ENCODE data around the gene UGT8. TPM values are rescaled to one million over a fixed set of nuclear protein-coding genes. Genes with fewer than 3 reads are reported as not detected.

Gene UGT8
- polyA plus RNA-seq, 1 donor from 2014 or later, result 0.73 TPM

GRCh38 chr4:114642173-114642780 is 43.7 kb downstream of the UGT8 start:
- no peak overlapping the region for H2AFZ ChIP-seq (ENCODE audit: low read depth, low read length)
- H3K36me3 ChIP-seq (ENCODE audit: insufficient read depth, low read length), result no peaks in the 10 kb centered on the region
- no peak overlapping the region for H3K9ac ChIP-seq (ENCODE audit: low read length)
- H3K27ac ChIP-seq (ENCODE audit: low read length), result no peak overlapping the region
- H3K4me2 ChIP-seq (ENCODE audit: low read length), result no peak overlapping the region
- no peaks in the 10 kb centered on the region for H4K20me1 ChIP-seq (ENCODE audit: insufficient read depth)
- no peaks in the 10 kb centered on the region for H3K9me3 ChIP-seq (ENCODE audit: low read length)
- H3K9me2 ChIP-seq (ENCODE audit: insufficient read depth, low read length), result no peaks in the 10 kb centered on the region
- H3K79me2 ChIP-seq (replicated peaks; ENCODE audit: insufficient read depth, low read length), result no peaks in the 10 kb centered on the region
- no peaks in the 10 kb centered on the region for H3F3A ChIP-seq (ENCODE audit: insufficient read depth, low read length, poor library complexity, severe bottlenecking)
- no peak overlapping the region for H3K4me3 ChIP-seq (ENCODE audit: low read length)
- TF ChIP-seq RAD21 (conservative IDR thresholded peaks at IDR 0.05), result no peak
- TF ChIP-seq MXI1 (conservative IDR thresholded peaks at IDR 0.05; ENCODE audit: poor library complexity, severe bottlenecking), result no peak
- no peak for TF ChIP-seq POLR2AphosphoS5 (IDR thresholded peaks at IDR 0.05)
- no peak for TF ChIP-seq SMC3 (conservative IDR thresholded peaks at IDR 0.05; ENCODE audit: poor library complexity)
- TF ChIP-seq EZH2 (IDR thresholded peaks at IDR 0.05; ENCODE audit: borderline replicate concordance, insufficient read depth, low read length, poor library complexity, severe bottlenecking), result no peak
- TF ChIP-seq TAF1 (IDR thresholded peaks at IDR 0.05; ENCODE audit: low read depth), result no peak
- no peak for TF ChIP-seq REST (IDR thresholded peaks at IDR 0.05; ENCODE audit: borderline replicate concordance)
- no peak for TF ChIP-seq CTCF (IDR thresholded peaks at IDR 0.05; ENCODE audit: poor library complexity, severe bottlenecking)
- TF ChIP-seq EP300 (conservative IDR thresholded peaks at IDR 0.05; ENCODE audit: poor library complexity, severe bottlenecking), result no peak
- no peaks in the 10 kb centered on the region for H3K27me3 ChIP-seq (ENCODE audit: insufficient read depth, low read depth, low read length)

GRCh38 chr4:114649908-114650307 is 51.3 kb downstream of the UGT8 start:
- H3K27me3 ChIP-seq (ENCODE audit: insufficient read depth, low read depth, low read length), result no peaks in the 10 kb centered on the region
- no peak overlapping the region for H3K4me3 ChIP-seq (ENCODE audit: low read length)
- H3K27ac ChIP-seq (ENCODE audit: low read length), result no peak overlapping the region
- H3K9me3 ChIP-seq (ENCODE audit: low read length), result no peaks in the 10 kb centered on the region
- H2AFZ ChIP-seq (ENCODE audit: low read depth, low read length), result no peak overlapping the region
- no peaks in the 10 kb centered on the region for H3F3A ChIP-seq (ENCODE audit: insufficient read depth, low read length, poor library complexity, severe bottlenecking)
- H4K20me1 ChIP-seq (ENCODE audit: insufficient read depth), result no peaks in the 10 kb centered on the region
- TF ChIP-seq RAD21 (conservative IDR thresholded peaks at IDR 0.05) (no peak), SMC3 (conservative IDR thresholded peaks at IDR 0.05; ENCODE audit: poor library complexity) (no peak), CTCF (IDR thresholded peaks at IDR 0.05; ENCODE audit: poor library complexity, severe bottlenecking) (no peak)
- H3K4me2 ChIP-seq (ENCODE audit: low read length), result no peak overlapping the region
- H3K79me2 ChIP-seq (replicated peaks; ENCODE audit: insufficient read depth, low read length), result no peaks in the 10 kb centered on the region
- no peaks in the 10 kb centered on the region for H3K9me2 ChIP-seq (ENCODE audit: insufficient read depth, low read length)
- H3K9ac ChIP-seq (ENCODE audit: low read length), result no peak overlapping the region
- no peaks in the 10 kb centered on the region for H3K36me3 ChIP-seq (ENCODE audit: insufficient read depth, low read length)

Measured in neural cell (in vitro differentiated cells).